ENCODE data around the gene TPPP.
"Not testable (repeated sequence)": the region's sequence is repeated elsewhere in the genome, so short reads cannot be mapped to it uniquely, and the experiment has no call there.

DNA sequence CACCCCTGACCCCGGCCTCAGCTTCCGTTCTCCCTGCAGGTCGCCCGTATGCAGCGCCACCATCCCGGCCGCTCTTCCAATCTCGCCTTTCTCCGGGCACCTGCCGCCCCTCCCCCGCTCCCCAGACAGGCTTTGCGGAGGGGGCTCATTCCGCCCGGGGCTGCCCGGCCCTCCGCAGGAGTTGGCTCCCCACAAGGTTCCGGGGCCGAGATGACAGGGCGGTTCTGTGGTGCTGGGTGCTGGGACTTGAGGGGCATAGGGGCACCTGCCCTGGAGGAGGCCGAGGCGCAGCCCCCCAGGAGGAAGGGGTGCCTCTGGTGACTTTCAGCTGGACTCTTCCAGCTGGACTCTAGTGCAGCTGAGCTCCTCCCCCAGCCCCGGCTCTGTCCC lies 885 bp upstream of the TPPP start:
- TF ChIP-seq CTCF (IDR thresholded peaks at IDR 0.05; ENCODE audit: low read depth, low read length); EZH2phosphoT487 (IDR thresholded peaks at IDR 0.05; ENCODE audit: low read depth): not testable (repeated sequence)

All from OCI-LY3 (cell line).